Peyer's patch (tissue), 4 donors: Measurements from ENCODE around the gene MAGEE1. TPM values are rescaled to one million over a fixed set of nuclear protein-coding genes. Genes with fewer than 3 reads are reported as not detected.
A peak's percentile ranks its signal among the peaks of the same experiment; 100 is the strongest.

ENCODE experiments used
- DNase-seq, 3 donors: peaks; one replicate each; pipeline ENCODE4 v3.0.0-alpha.2; 2017 to 2019
- H3K27ac ChIP-seq, 4 donors: fragments of 200-600 bp; sonication (generic); one replicate each; pipeline ENCODE4 v1.5.1; 2016 to 2019
- H3K27me3 ChIP-seq, 2 donors: fragments of 200-600 bp; sonication (generic); one replicate each; pipeline ENCODE4 v1.5.1; 2019
- H3K36me3 ChIP-seq, 3 donors: fragments of 200-600 bp; sonication (generic); one replicate each; pipeline ENCODE4 v1.5.1; 2016 to 2019
- H3K4me1 ChIP-seq, 4 donors: fragments of 200-600 bp; sonication (generic); one replicate each; pipeline ENCODE4 v1.5.1; 2016 to 2019
- H3K4me3 ChIP-seq, 4 donors: fragments of 200-600 bp; sonication (generic); 1 replicate in 3 of 4; 2 replicates in 1 of 4; pipeline ENCODE4 v1.5.1; 2016 to 2019; ENCODE audit warnings: mild to moderate bottlenecking in 1 of 4
- H3K9me3 ChIP-seq, 4 donors: fragments of 200-600 bp; sonication (generic); one replicate each; pipeline ENCODE4 v1.5.1; 2016 to 2019; ENCODE audit warnings: mild to moderate bottlenecking in 1 of 4
- CTCF ChIP-seq, 6 experiments: fragments of 450-650 bp in 4 of 6; fragments of 200-600 bp in 2 of 6; sonication (generic) in 1 of 6; IDR thresholded peaks; one replicate each; pipeline ENCODE4 v1.5.1; 2017 to 2019; ENCODE audit warnings: antibody characterized with exemption in 6 of 6, mild to moderate bottlenecking in 3 of 6, moderate library complexity in 1 of 6
- POLR2A ChIP-seq, 2 donors: fragments of 450-650 bp; IDR thresholded peaks; one replicate each; pipeline ENCODE4 v1.5.1; 2017; ENCODE audit warnings: antibody characterized with exemption in 2 of 2, mild to moderate bottlenecking in 2 of 2, moderate library complexity in 2 of 2
- total RNA-seq, 4 donors: library from RNA; depleted of rRNA; stranded (reverse); fragments of >200 nt; gene quantifications; one replicate each; pipeline ENCODE4 v1.1.0, GENCODE V29; 2016

MAGEE1 gene, protein sequence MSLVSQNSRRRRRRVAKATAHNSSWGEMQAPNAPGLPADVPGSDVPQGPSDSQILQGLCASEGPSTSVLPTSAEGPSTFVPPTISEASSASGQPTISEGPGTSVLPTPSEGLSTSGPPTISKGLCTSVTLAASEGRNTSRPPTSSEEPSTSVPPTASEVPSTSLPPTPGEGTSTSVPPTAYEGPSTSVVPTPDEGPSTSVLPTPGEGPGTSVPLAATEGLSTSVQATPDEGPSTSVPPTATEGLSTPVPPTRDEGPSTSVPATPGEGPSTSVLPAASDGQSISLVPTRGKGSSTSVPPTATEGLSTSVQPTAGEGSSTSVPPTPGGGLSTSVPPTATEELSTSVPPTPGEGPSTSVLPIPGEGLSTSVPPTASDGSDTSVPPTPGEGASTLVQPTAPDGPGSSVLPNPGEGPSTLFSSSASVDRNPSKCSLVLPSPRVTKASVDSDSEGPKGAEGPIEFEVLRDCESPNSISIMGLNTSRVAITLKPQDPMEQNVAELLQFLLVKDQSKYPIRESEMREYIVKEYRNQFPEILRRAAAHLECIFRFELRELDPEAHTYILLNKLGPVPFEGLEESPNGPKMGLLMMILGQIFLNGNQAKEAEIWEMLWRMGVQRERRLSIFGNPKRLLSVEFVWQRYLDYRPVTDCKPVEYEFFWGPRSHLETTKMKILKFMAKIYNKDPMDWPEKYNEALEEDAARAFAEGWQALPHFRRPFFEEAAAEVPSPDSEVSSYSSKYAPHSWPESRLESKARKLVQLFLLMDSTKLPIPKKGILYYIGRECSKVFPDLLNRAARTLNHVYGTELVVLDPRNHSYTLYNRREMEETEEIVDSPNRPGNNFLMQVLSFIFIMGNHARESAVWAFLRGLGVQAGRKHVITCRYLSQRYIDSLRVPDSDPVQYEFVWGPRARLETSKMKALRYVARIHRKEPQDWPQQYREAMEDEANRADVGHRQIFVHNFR
- total RNA-seq, result under 1 TPM in 2 of 4 donors, not detected in 2; 0.35 to 0.80 TPM

GRCh38 chrX:76427560-76428242, at the start of gene MAGEE1:
Gene MAGEE1, plus strand, starts transcription at chrX:76427710. Its CDS starts 221 bp downstream, at chrX:76427931.
- no peak for TF ChIP-seq CTCF (IDR thresholded peaks at IDR 0.05)
- TF ChIP-seq POLR2A (IDR thresholded peaks at IDR 0.05), result no peak
- Histone ChIP-seq H3K4me1 (peaks cover 0 to 6% (median 0%) of the 10 kb centered on the region in 4 donors), H3K27ac (peak within 1 kb of the TSS in 3 of 4 donors; percentile 2 to 70 (median 53)), H3K36me3 (no peaks in the 10 kb centered on the region), H3K4me3 (peak within 1 kb of the TSS; percentile 53 to 61 (median 58)), H3K27me3 (no peaks in the 10 kb centered on the region), H3K9me3 (no peaks in the 10 kb centered on the region)
- peak; percentile 66 to 90 (median 80) for DNase-seq

DNA sequence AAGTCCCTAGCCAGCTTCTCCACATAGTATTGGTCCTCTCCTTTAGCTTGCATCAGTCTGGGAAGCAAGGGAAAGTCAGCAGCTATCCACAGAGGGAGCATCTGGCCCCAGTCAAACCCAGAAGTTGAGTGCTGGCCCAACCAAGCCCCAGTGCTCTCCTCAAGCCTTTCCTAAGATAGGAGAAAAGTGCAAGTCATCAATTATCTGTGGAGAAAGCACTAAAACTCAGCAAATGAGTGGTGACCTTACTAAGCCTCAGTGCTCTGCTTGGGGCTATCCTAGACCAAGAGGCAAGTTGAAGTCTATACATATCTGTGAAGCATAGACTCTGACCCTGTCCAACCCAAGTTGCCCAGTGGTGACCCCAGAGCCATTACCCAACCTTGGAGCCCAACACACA, 28.5 kb upstream of the MAGEE1 start:
- TF ChIP-seq CTCF (IDR thresholded peaks at IDR 0.05), result no peak
- TF ChIP-seq POLR2A (IDR thresholded peaks at IDR 0.05), result no peak

DNA sequence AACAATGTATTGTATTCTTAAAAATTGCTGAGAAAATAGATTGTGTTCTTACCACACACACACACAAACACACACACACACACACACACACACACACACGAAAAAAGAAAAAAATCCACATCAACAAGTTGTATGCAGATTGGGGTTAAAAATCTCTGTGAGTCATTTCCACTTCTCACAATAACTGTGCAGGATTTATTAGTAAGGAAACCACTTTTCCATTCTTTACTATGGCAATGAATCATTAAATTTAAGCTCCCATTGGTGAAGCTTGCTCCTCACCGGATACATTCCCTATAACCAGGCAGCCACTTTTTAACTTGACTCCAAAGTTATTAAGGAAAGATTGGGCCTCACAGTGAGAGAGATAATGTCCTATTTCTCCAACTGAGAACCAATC, 19.7 kb upstream of the MAGEE1 start:
- no peaks in the 10 kb centered on the region for H3K4me1 ChIP-seq
- no peaks in the 10 kb centered on the region for H3K27me3 ChIP-seq
- no peak overlapping the region for H3K27ac ChIP-seq
- H3K9me3 ChIP-seq, result no peaks in the 10 kb centered on the region
- H3K4me3 ChIP-seq, result no peak overlapping the region
- no peak for TF ChIP-seq CTCF (IDR thresholded peaks at IDR 0.05)
- TF ChIP-seq POLR2A (IDR thresholded peaks at IDR 0.05), result no peak
- no peak for DNase-seq
- no peaks in the 10 kb centered on the region for H3K36me3 ChIP-seq

More for the DNA sequence above, 28.5 kb upstream of the MAGEE1 start:
- Histone ChIP-seq H3K36me3 (no peaks in the 10 kb centered on the region), H3K27me3 (no peaks in the 10 kb centered on the region), H3K9me3 (no peaks in the 10 kb centered on the region), H3K4me3 (no peak overlapping the region), H3K27ac (no peak overlapping the region), H3K4me1 (no peaks in the 10 kb centered on the region)
- no peak for DNase-seq

- Histone ChIP-seq H3K4me1 (no peaks in the 10 kb centered on the region), H3K27ac (no peak overlapping the region), H3K36me3 (no peaks in the 10 kb centered on the region), H3K27me3 (no peaks in the 10 kb centered on the region), H3K4me3 (no peak overlapping the region), H3K9me3 (no peaks in the 10 kb centered on the region)
- no peak for DNase-seq
- peak in 1 of 6 experiments; percentile 20 for TF ChIP-seq CTCF (IDR thresholded peaks at IDR 0.05)
- no peak for TF ChIP-seq POLR2A (IDR thresholded peaks at IDR 0.05)
These were observed 7.3 kb upstream of the MAGEE1 start for GRCh38 chrX:76420237-76420636.
